ENCODE data around the gene ZC2HC1C.

DNA sequence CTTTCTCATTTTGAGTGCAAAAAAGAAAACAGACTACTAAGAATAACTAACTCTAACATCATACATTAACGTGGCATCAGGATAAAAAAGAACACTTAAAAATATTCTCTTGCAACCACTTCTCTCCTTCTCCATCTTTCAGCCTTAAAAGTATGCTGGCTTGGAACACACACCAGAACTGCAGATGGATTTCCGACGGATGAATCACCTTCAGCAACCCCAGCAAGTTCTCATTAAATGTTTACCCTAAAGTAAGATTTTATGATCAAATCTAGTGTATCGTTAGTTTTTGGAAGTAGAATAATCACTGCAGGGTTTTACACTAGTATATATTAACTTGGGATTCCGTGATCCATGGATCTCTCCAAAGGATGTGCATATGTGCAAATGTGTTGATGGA is 56.2 kb downstream of the ZC2HC1C start:
- TF ChIP-seq, protein P1, sequence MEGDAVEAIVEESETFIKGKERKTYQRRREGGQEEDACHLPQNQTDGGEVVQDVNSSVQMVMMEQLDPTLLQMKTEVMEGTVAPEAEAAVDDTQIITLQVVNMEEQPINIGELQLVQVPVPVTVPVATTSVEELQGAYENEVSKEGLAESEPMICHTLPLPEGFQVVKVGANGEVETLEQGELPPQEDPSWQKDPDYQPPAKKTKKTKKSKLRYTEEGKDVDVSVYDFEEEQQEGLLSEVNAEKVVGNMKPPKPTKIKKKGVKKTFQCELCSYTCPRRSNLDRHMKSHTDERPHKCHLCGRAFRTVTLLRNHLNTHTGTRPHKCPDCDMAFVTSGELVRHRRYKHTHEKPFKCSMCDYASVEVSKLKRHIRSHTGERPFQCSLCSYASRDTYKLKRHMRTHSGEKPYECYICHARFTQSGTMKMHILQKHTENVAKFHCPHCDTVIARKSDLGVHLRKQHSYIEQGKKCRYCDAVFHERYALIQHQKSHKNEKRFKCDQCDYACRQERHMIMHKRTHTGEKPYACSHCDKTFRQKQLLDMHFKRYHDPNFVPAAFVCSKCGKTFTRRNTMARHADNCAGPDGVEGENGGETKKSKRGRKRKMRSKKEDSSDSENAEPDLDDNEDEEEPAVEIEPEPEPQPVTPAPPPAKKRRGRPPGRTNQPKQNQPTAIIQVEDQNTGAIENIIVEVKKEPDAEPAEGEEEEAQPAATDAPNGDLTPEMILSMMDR (IDR thresholded peaks at IDR 0.05) = no peak
- no peak for TF ChIP-seq EP300 (IDR thresholded peaks at IDR 0.05)
- TF ChIP-seq POLR2AphosphoS5 (IDR thresholded peaks at IDR 0.05) = no peak
